Fibroblast of lung (primary cell): ENCODE results near the gene DTX3L.

ENCODE experiments used
- CTCF ChIP-seq, 2 donors: IDR thresholded peaks in 1 of 2; conservative IDR thresholded peaks in 1 of 2; 1 replicate in 1 of 2; 2 replicates in 1 of 2; pipeline ENCODE4 v1.5.1; 2011 to 2012; ENCODE audit warnings: low read length in 2 of 2, control low read depth in 1 of 2, inconsistent platforms in 1 of 2, low read depth in 1 of 2, mild to moderate bottlenecking in 1 of 2
- EZH2 ChIP-seq: IDR thresholded peaks from 2 replicates; pipeline ENCODE4 v1.5.1; 2012; ENCODE audit warnings: low read length, control low read depth, mild to moderate bottlenecking; ENCODE audit errors: missing control alignments

- TF ChIP-seq CTCF (conservative IDR thresholded peaks at IDR 0.05 in 1 of 2, IDR thresholded peaks at IDR 0.05 in 1 of 2; ENCODE audit: low read depth in 1 of 2, low read length in 2 of 2) (no peak), EZH2 (no peak)
Measured at GRCh38 chr3:122582390-122582789, 18.3 kb downstream of the DTX3L start.
